ENCODE data around the gene RERG.

DNA sequence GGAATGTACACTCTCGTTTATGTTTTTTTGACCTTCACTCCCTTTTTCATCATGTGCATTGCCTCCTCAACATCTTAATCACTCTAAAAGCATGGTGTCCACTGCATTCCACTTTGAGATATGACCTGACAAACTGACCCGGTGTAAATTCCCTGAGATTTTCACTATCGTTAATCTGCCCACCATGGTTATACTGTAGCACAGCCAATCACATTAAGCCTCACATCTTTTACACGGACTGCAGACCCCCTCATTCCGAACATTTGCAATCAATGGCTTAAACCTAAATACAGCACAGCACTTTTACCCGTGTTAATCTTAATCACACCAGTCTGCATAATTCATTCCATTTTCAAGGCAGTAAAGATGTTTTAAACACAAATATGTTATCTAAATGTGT is 2.4 kb downstream of the RERG start:
- TF ChIP-seq POLR2A (IDR thresholded peaks at IDR 0.05; ENCODE audit: low read length) (no peak), GATA1 (IDR thresholded peaks at IDR 0.05; ENCODE audit: low read depth, low read length) (no peak)
